Ishikawa (cell line): Measurements from ENCODE around the gene CDC45.

Experiments
- CEBPB ChIP-seq: IDR thresholded peaks from 2 replicates; pipeline ENCODE4 v1.6.1; 2012
- CREB1 ChIP-seq: IDR thresholded peaks from 2 replicates; pipeline ENCODE4 v1.6.1; 2012; ENCODE audit warnings: low read depth
- EGR1 ChIP-seq: IDR thresholded peaks from 2 replicates; pipeline ENCODE4 v1.6.1; 2012
- EP300 ChIP-seq: IDR thresholded peaks from 2 replicates; pipeline ENCODE4 v1.6.1; 2012; ENCODE audit warnings: borderline replicate concordance
- FOXM1 ChIP-seq: IDR thresholded peaks from 2 replicates; pipeline ENCODE4 v1.6.1; 2012; ENCODE audit warnings: low read depth, borderline replicate concordance
- MAX ChIP-seq: IDR thresholded peaks from 2 replicates; pipeline ENCODE4 v1.6.1; 2012
- NFIC ChIP-seq: IDR thresholded peaks from 2 replicates; pipeline ENCODE4 v1.6.1; 2012
- RAD21 ChIP-seq: IDR thresholded peaks from 2 replicates; pipeline ENCODE4 v1.6.1; 2012; ENCODE audit warnings: low read depth
- TAF1 ChIP-seq: IDR thresholded peaks from 2 replicates; pipeline ENCODE4 v1.6.1; 2012; ENCODE audit warnings: low read depth, mild to moderate bottlenecking
- TCF12 ChIP-seq: IDR thresholded peaks from 2 replicates; pipeline ENCODE4 v1.6.1; 2012; ENCODE audit warnings: low read depth
- TEAD4 ChIP-seq: IDR thresholded peaks from 2 replicates; pipeline ENCODE4 v1.6.1; 2012
- YY1 ChIP-seq: IDR thresholded peaks from 2 replicates; pipeline ENCODE4 v1.6.1; 2012; ENCODE audit warnings: low read depth
- ZBTB7A ChIP-seq: IDR thresholded peaks from 2 replicates; pipeline ENCODE4 v1.6.1; 2012; ENCODE audit warnings: low read depth
- TF ChIP-seq, protein P1 (sequence below): IDR thresholded peaks from 2 replicates; pipeline ENCODE4 v1.6.1; 2012; ENCODE audit warnings: low read depth, mild to moderate bottlenecking
- TF ChIP-seq, protein P2 (sequence below): IDR thresholded peaks from 2 replicates; pipeline ENCODE4 v1.6.1; 2012

CDC45 gene

DNA sequence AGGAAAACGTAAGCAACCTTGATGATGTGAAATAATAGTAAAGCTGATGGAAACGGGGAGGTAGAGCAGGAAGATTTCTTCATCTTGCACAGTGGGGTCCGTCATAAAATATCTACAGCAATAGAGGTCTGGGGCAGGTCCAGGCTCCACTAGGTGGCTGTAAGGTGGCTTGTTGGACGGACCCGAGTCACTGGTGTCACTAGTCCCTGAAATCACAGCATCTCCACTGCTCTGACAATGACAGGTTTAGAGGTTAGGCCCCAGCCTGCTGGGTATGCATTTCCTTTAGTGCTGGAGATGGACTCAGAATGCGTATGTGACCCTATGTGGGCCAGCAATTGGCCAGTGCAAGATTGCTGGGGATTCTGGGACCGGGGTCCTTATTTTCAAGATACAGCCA, 69.7 kb downstream of the CDC45 start:
- no peak for TF ChIP-seq RAD21
- TF ChIP-seq EP300, result no peak

- TF ChIP-seq, protein P1, sequence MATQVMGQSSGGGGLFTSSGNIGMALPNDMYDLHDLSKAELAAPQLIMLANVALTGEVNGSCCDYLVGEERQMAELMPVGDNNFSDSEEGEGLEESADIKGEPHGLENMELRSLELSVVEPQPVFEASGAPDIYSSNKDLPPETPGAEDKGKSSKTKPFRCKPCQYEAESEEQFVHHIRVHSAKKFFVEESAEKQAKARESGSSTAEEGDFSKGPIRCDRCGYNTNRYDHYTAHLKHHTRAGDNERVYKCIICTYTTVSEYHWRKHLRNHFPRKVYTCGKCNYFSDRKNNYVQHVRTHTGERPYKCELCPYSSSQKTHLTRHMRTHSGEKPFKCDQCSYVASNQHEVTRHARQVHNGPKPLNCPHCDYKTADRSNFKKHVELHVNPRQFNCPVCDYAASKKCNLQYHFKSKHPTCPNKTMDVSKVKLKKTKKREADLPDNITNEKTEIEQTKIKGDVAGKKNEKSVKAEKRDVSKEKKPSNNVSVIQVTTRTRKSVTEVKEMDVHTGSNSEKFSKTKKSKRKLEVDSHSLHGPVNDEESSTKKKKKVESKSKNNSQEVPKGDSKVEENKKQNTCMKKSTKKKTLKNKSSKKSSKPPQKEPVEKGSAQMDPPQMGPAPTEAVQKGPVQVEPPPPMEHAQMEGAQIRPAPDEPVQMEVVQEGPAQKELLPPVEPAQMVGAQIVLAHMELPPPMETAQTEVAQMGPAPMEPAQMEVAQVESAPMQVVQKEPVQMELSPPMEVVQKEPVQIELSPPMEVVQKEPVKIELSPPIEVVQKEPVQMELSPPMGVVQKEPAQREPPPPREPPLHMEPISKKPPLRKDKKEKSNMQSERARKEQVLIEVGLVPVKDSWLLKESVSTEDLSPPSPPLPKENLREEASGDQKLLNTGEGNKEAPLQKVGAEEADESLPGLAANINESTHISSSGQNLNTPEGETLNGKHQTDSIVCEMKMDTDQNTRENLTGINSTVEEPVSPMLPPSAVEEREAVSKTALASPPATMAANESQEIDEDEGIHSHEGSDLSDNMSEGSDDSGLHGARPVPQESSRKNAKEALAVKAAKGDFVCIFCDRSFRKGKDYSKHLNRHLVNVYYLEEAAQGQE, result no peak
These were observed 70.7 kb downstream of the CDC45 start for GRCh38 chr22:19550382-19550781.

GRCh38 chr22:19553201-19553600, 73.5 kb downstream of the CDC45 start:
- TF ChIP-seq CEBPB (no peak), EGR1 (no peak), FOXM1 (no peak), CREB1 (no peak), EP300 (no peak), ZBTB7A (no peak), YY1 (no peak), TAF1 (no peak), TEAD4 (no peak), MAX (no peak), TCF12 (no peak), NFIC (no peak)
- TF ChIP-seq, protein P1, result no peak

- TF ChIP-seq TEAD4, result peak; percentile 72
- no peak for TF ChIP-seq EP300
These were observed 75.2 kb downstream of the CDC45 start for GRCh38 chr22:19554834-19555404.

- no peak for TF ChIP-seq MAX
- TF ChIP-seq, protein P2, sequence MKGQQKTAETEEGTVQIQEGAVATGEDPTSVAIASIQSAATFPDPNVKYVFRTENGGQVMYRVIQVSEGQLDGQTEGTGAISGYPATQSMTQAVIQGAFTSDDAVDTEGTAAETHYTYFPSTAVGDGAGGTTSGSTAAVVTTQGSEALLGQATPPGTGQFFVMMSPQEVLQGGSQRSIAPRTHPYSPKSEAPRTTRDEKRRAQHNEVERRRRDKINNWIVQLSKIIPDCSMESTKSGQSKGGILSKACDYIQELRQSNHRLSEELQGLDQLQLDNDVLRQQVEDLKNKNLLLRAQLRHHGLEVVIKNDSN, result no peak
- TF ChIP-seq, protein P1, result no peak
- no peak for TF ChIP-seq EP300
- no peak for TF ChIP-seq EGR1
- no peak for TF ChIP-seq TEAD4
- TF ChIP-seq FOXM1, result no peak
- TF ChIP-seq YY1, result no peak
- TF ChIP-seq TAF1, result no peak
- no peak for TF ChIP-seq TCF12
- TF ChIP-seq ZBTB7A, result no peak
- TF ChIP-seq RAD21, result no peak
- no peak for TF ChIP-seq CEBPB
- no peak for TF ChIP-seq CREB1
- no peak for TF ChIP-seq NFIC
These were observed 75.9 kb downstream of the CDC45 start for GRCh38 chr22:19555651-19556050.

DNA sequence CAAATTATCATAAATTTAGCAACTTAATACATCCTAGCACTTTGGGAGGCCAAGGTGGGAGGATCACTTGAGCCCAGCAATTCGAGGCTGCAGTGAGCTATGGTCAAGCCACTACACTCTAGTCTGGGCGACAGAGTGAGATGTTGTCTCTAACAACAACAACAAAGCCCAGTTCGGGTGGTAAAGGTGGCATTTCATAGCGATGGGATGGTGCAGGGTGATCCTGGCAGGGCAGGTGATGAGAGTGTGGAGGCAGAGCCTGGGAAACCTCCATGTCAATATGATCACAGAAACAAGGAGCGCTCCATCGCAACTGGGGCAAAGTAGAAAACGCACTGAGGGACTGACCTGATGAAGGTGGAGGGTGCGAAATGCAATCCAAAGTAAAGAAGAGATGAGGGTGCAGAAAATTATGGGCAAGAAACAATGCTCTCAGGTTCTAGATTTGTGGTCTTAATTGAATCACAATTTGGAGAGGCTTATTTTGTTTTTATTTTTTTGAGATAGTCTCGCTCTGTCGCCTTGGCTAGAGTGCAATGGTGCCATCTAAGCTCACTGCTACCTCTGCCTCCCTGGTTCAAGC, 77.3 kb downstream of the CDC45 start:
- TF ChIP-seq NFIC (no peak), ZBTB7A (no peak), MAX (no peak), TCF12 (no peak), RAD21 (no peak), TAF1 (no peak), FOXM1 (no peak), CEBPB (no peak), EGR1 (no peak)
